ENCODE data around the gene MEPCE. TPM values are rescaled to one million over a fixed set of nuclear protein-coding genes. Genes with fewer than 3 reads are reported as not detected.
"Not testable (repeated sequence)": the region's sequence is repeated elsewhere in the genome, so short reads cannot be mapped to it uniquely, and the experiment has no call there.

Gene MEPCE
- total RNA-seq, 6 experiments from 2014 or later = 17.1 to 25.1 (median 20.7) TPM

- Histone ChIP-seq H3K36me3 (peaks cover 0 to 21% (median 4%) of the 10 kb centered on the region in 4 donors), H3K9me3 (no peaks in the 10 kb centered on the region), H3K27me3 (no peaks in the 10 kb centered on the region), H3K4me3 (peak overlapping the region in 2 of 3 donors; percentile 80 to 92), H3K27ac (peak overlapping the region; percentile 88 to 99 (median 99)), H3K4me1 (peaks cover 0 to 19% (median 3%) of the 10 kb centered on the region in 4 donors)
- DNase-seq (peak; percentile 38 to 60 (median 50)), ATAC-seq (no peak)
- 81% methylated on average over 16 of the region's 28 CpGs for WGBS (ENCODE audit: insufficient coverage, low coverage, low lambda C conversion rate, missing lambda C conversion rate)
- TF ChIP-seq, protein P1, sequence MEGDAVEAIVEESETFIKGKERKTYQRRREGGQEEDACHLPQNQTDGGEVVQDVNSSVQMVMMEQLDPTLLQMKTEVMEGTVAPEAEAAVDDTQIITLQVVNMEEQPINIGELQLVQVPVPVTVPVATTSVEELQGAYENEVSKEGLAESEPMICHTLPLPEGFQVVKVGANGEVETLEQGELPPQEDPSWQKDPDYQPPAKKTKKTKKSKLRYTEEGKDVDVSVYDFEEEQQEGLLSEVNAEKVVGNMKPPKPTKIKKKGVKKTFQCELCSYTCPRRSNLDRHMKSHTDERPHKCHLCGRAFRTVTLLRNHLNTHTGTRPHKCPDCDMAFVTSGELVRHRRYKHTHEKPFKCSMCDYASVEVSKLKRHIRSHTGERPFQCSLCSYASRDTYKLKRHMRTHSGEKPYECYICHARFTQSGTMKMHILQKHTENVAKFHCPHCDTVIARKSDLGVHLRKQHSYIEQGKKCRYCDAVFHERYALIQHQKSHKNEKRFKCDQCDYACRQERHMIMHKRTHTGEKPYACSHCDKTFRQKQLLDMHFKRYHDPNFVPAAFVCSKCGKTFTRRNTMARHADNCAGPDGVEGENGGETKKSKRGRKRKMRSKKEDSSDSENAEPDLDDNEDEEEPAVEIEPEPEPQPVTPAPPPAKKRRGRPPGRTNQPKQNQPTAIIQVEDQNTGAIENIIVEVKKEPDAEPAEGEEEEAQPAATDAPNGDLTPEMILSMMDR (IDR thresholded peaks at IDR 0.05) = no peak
- no peak for TF ChIP-seq POLR2A (IDR thresholded peaks at IDR 0.05)
- intact Hi-C loops (cut with DNase I) = no loop called here
Observed at GRCh38 chr7:100437150-100438100, 7.8 kb downstream of the MEPCE start.

GRCh38 chr7:100438172-100438571 is 8.5 kb downstream of the MEPCE start:
- intact Hi-C loops (cut with DNase I) = no loop called here
- no peak overlapping the region for H3K27ac ChIP-seq
- DNase-seq (no peak), ATAC-seq (no peak)
- 42% methylated on average over 2 of the region's 2 CpGs for WGBS (ENCODE audit: insufficient coverage, low coverage, low lambda C conversion rate, missing lambda C conversion rate)
- no peaks in the 10 kb centered on the region for H3K9me3 ChIP-seq
- no peak overlapping the region for H3K4me3 ChIP-seq
- H3K36me3 ChIP-seq = peaks cover 0 to 17% (median 3%) of the 10 kb centered on the region in 4 donors
- H3K4me1 ChIP-seq = peaks cover 0 to 16% (median 3%) of the 10 kb centered on the region in 4 donors
- TF ChIP-seq, protein P1 (IDR thresholded peaks at IDR 0.05) = no peak
- no peak for TF ChIP-seq POLR2A (IDR thresholded peaks at IDR 0.05)
- no peaks in the 10 kb centered on the region for H3K27me3 ChIP-seq

DNA sequence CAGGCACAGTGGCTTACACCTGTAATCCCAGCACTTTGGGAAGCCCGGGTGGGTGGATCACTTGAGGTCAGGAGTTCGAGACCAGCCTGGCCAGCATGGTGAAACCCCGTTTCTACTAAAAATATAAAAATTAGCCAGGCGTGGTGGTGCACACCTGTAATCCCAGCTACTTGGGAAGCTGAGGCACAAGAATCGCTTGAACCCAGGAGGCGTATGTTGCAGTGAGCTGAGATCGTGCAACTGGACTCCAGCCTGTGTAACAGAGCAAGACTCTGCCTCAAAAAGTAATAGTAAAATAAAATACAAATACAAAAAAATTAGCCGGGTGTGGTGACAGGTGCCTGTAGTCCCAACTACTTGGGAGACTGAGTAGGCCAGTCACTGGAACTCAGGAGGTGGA is 9.1 kb downstream of the MEPCE start:
- peaks cover 0 to 12% (median under 1%) of the 10 kb centered on the region in 4 donors for H3K36me3 ChIP-seq
- H3K27ac ChIP-seq; DNase-seq; ATAC-seq; intact Hi-C loops (cut with DNase I); H3K4me3 ChIP-seq; H3K9me3 ChIP-seq; H3K27me3 ChIP-seq: not testable (repeated sequence)
- 94% methylated on average over 8 of the region's 8 CpGs for WGBS (ENCODE audit: insufficient coverage, low coverage, low lambda C conversion rate, missing lambda C conversion rate)
- H3K4me1 ChIP-seq = peaks cover 0 to 16% (median 3%) of the 10 kb centered on the region in 4 donors

GRCh38 chr7:100439244-100439643 is 9.6 kb downstream of the MEPCE start:
- peak in 1 of 3 donors; percentile 26 for DNase-seq
- 88% methylated on average over 4 of the region's 7 CpGs for WGBS (ENCODE audit: insufficient coverage, low coverage, low lambda C conversion rate, missing lambda C conversion rate)
- H3K27me3 ChIP-seq; H3K9me3 ChIP-seq; intact Hi-C loops (cut with DNase I); H3K4me3 ChIP-seq; H3K36me3 ChIP-seq; ATAC-seq: not testable (repeated sequence)
- Histone ChIP-seq H3K4me1 (peaks cover 0 to 19% (median 3%) of the 10 kb centered on the region in 4 donors), H3K27ac (peak overlapping the region in 1 of 3 donors; percentile 7)

DNA sequence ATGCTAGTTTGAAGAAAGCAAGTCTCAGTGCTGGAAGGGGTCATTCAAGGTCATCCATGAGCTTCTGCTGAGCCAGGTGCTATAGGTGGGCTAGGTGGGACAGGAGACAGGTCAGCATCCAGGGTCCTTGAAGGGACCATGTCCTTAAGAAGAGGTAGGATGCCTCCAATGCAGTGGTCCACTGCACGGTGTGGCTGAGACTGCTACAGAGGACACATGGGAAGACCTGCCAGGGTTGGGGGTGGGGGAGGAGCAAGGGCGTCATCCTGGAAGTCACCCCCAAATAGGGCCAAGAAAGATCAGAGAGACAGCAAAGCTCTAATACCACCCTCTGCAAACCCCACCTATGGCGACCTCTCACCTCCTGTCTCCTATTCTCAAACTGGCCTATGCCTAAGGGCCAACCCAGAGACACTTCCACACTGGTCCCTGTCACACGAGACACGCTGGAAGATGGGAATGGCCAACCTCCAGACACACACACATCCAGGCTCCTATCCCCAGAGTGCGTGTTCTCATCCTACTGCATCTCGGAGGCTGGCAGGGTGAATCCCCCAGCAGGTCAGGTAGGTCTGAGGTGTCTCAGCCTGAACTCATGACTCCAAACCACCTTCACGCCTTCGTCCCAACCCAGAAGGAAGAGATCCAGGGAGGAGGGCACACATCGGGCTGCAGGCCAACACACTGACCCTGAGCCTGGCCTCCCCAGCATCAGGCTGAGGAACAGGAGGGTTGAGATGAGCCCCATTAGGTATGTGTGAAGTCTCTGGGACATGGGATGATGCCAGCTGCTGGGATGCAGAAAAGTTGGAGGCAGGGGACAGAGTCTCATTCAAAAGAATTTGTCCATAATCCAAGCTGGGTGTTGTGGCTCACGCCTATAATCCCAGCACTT is 12.3 kb downstream of the MEPCE start:
- H3K4me3 ChIP-seq = no peak overlapping the region
- 67% methylated on average over 4 of the region's 11 CpGs for WGBS (ENCODE audit: insufficient coverage, low coverage, low lambda C conversion rate, missing lambda C conversion rate)
- ATAC-seq = no peak
- TF ChIP-seq, protein P1 (IDR thresholded peaks at IDR 0.05) = no peak
- TF ChIP-seq POLR2A (IDR thresholded peaks at IDR 0.05) = no peak
- DNase-seq = peak in 2 of 3 donors; percentile 17 to 31
- H3K27me3 ChIP-seq = no peaks in the 10 kb centered on the region
- H3K36me3 ChIP-seq = no peaks in the 10 kb centered on the region
- intact Hi-C loops (cut with DNase I) = no loop called here
- H3K27ac ChIP-seq = no peak overlapping the region
- peaks cover 0 to 18% (median 0%) of the 10 kb centered on the region in 4 donors for H3K4me1 ChIP-seq
- no peaks in the 10 kb centered on the region for H3K9me3 ChIP-seq

Data from right lobe of liver (tissue), 6 donors.